Measurements from ENCODE around the gene NUP93.

NUP93 gene

GRCh38 chr16:56741399-56741798 lies 11.5 kb downstream of the NUP93 start:
- in situ Hi-C loops (cut with MboI; ENCODE audit: low sequenced_read_pairs): no loop called here

- in situ Hi-C loops (cut with MboI; ENCODE audit: low sequenced_read_pairs): no loop called here
These were observed 12.4 kb downstream of the NUP93 start for GRCh38 chr16:56742030-56742984.

- in situ Hi-C loops (cut with MboI; ENCODE audit: low sequenced_read_pairs): no loop called here
These were observed 13.9 kb downstream of the NUP93 start for GRCh38 chr16:56743840-56744239.

GRCh38 chr16:56744996-56745640 lies 15.2 kb downstream of the NUP93 start:
- in situ Hi-C loops (cut with MboI; ENCODE audit: low sequenced_read_pairs): no loop called here

- in situ Hi-C loops (cut with MboI; ENCODE audit: low sequenced_read_pairs): no loop called here
These were observed 17.6 kb downstream of the NUP93 start for GRCh38 chr16:56747486-56748045.

GRCh38 chr16:56748191-56748590 lies 18.3 kb downstream of the NUP93 start:
- in situ Hi-C loops (cut with MboI; ENCODE audit: low sequenced_read_pairs): no loop called here

GRCh38 chr16:56748826-56749225 lies 18.9 kb downstream of the NUP93 start:
- in situ Hi-C loops (cut with MboI; ENCODE audit: low sequenced_read_pairs): no loop called here

- in situ Hi-C loops (cut with MboI; ENCODE audit: low sequenced_read_pairs): no loop called here
These were observed 20.0 kb downstream of the NUP93 start for GRCh38 chr16:56749672-56750491.

- in situ Hi-C loops (cut with MboI; ENCODE audit: low sequenced_read_pairs): no loop called here
These were observed 23.5 kb downstream of the NUP93 start for GRCh38 chr16:56753410-56753809.

- in situ Hi-C loops (cut with MboI; ENCODE audit: low sequenced_read_pairs): no loop called here
These were observed 25.1 kb downstream of the NUP93 start for GRCh38 chr16:56755038-56755437.

- in situ Hi-C loops (cut with MboI; ENCODE audit: low sequenced_read_pairs): no loop called here
These were observed 28.5 kb downstream of the NUP93 start for GRCh38 chr16:56758432-56758831.

GRCh38 chr16:56758930-56759329 lies 29.0 kb downstream of the NUP93 start:
- in situ Hi-C loops (cut with MboI; ENCODE audit: low sequenced_read_pairs): no loop called here

GRCh38 chr16:56763291-56763916 lies 33.5 kb downstream of the NUP93 start:
- in situ Hi-C loops (cut with MboI; ENCODE audit: low sequenced_read_pairs): no loop called here

GRCh38 chr16:56764835-56765234 lies 34.9 kb downstream of the NUP93 start:
- in situ Hi-C loops (cut with MboI; ENCODE audit: low sequenced_read_pairs): no loop called here

- in situ Hi-C loops (cut with MboI; ENCODE audit: low sequenced_read_pairs): no loop called here
These were observed 36.0 kb downstream of the NUP93 start for GRCh38 chr16:56765949-56766348.

- in situ Hi-C loops (cut with MboI; ENCODE audit: low sequenced_read_pairs): no loop called here
These were observed 37.1 kb downstream of the NUP93 start for GRCh38 chr16:56767024-56767423.

GRCh38 chr16:56769677-56770076 lies 39.7 kb downstream of the NUP93 start:
- in situ Hi-C loops (cut with MboI; ENCODE audit: low sequenced_read_pairs): no loop called here

GRCh38 chr16:56771558-56772279 lies 41.8 kb downstream of the NUP93 start:
- in situ Hi-C loops (cut with MboI; ENCODE audit: low sequenced_read_pairs): no loop called here

GRCh38 chr16:56773532-56773931 lies 43.6 kb downstream of the NUP93 start:
- in situ Hi-C loops (cut with MboI; ENCODE audit: low sequenced_read_pairs): no loop called here
